Thyroid gland (tissue), 4 donors: ENCODE measurements around the gene XBP1. TPM values are rescaled to one million over a fixed set of nuclear protein-coding genes. Genes with fewer than 3 reads are reported as not detected.

ENCODE experiments used
- DNase-seq, 2 donors: peaks; one replicate each; pipeline ENCODE4 v3.0.0-alpha.2; 2019
- H3K27ac ChIP-seq, 3 donors: fragments of 200-600 bp; sonication (generic); 1 replicate in 2 of 3; 2 replicates in 1 of 3; pipeline ENCODE4 v1.5.1; 2016 to 2019; ENCODE audit warnings: mild to moderate bottlenecking in 1 of 3, moderate library complexity in 1 of 3
- H3K27me3 ChIP-seq: fragments of 200-600 bp; sonication (generic); one replicate; pipeline ENCODE4 v1.5.1; 2019
- H3K36me3 ChIP-seq, 2 donors: fragments of 200-600 bp; sonication (generic); one replicate each; pipeline ENCODE4 v1.5.1; 2016 to 2019
- H3K4me1 ChIP-seq, 2 donors: fragments of 200-600 bp; sonication (generic); one replicate each; pipeline ENCODE4 v1.5.1; 2017 to 2019
- H3K4me3 ChIP-seq, 3 donors: fragments of 200-600 bp; sonication (generic); replicated peaks in 1 of 3; 1 replicate in 2 of 3; 2 replicates in 1 of 3; pipeline ENCODE4 v1.5.1; 2016; ENCODE audit warnings: mild to moderate bottlenecking in 1 of 3
- H3K9me3 ChIP-seq: fragments of 200-600 bp; sonication (generic); one replicate; pipeline ENCODE4 v1.5.1; 2017
- POLR2A ChIP-seq, 2 donors: fragments of 450-650 bp; IDR thresholded peaks; one replicate each; pipeline ENCODE4 v1.6.1; 2017; ENCODE audit warnings: antibody characterized with exemption in 2 of 2, mild to moderate bottlenecking in 2 of 2, moderate library complexity in 1 of 2
- WGBS, 2 donors: methylation state at CpG; one replicate each; pipeline ENCODE4 v1.1.5; 2017; 5-methylcytosine and 5-hydroxymethylcytosine counted together
- intact Hi-C: fragments of 100-400 bp; cut with DNase I; formaldehyde crosslinking; loops from one replicate; pipeline ENCODE4 v1.15.1; 2023
- total RNA-seq, 4 donors: library from RNA; depleted of rRNA; stranded (reverse); fragments of >200 nt; gene quantifications; one replicate each; pipeline ENCODE4 v1.2.3, GENCODE V29; 2016
- TF ChIP-seq, protein P1 (sequence below), 6 experiments: fragments of 200-600 bp in 3 of 6; fragments of 450-650 bp in 3 of 6; sonication (generic) in 3 of 6; IDR thresholded peaks; one replicate each; pipeline ENCODE4 v1.5.1; 2016 to 2019; ENCODE audit warnings: antibody characterized with exemption in 6 of 6, mild to moderate bottlenecking in 2 of 6, inconsistent platforms in 1 of 6, moderate library complexity in 1 of 6

Gene XBP1
- total RNA-seq, 4 donors from 2014 or later, result 301 to 513 (median 421) TPM

DNA sequence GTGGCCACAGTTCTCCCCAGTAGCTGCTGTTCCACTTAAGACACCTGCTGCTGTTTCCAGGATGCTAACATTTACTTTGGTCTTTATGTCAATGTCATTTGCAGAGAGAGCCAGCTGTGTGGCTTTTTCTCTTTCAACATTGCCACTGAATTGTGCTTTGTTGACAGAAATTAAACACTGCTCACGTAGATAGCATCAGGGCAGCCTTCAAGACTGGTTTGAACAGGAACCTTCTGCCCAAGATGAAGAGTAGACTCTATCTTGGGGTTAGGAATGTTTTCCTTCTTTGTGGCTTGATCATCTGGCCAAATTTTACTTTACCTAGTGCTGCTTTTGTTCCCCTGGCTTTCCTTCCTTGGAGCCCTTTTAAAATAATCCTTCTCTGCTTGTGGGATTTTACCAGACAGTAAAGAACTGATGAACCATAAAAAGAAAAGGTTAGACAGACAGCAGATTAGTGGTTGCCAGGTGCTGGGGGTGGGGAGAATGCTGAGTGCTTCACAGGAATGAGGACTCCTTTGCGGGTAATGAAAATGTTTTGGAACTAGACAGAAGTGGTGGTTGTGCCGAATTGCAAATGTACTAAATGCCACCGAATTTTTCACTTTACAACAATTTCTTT, 22.7 kb upstream of the XBP1 start:
- Histone ChIP-seq H3K27me3 (no peaks in the 10 kb centered on the region), H3K4me3 (no peak overlapping the region), H3K9me3 (no peaks in the 10 kb centered on the region), H3K4me1 (peaks cover 40 to 50% of the 10 kb centered on the region in 2 donors), H3K27ac (peak overlapping the region; percentile 73 to 91 (median 89)), H3K36me3 (no peaks in the 10 kb centered on the region)
- 32 to 44% methylated on average over 4 of the region's 4 CpGs for WGBS, 2 donors
- peak; percentile 83 to 87 for DNase-seq
- intact Hi-C loops, result no loop called here
- no peak for TF ChIP-seq POLR2A (IDR thresholded peaks at IDR 0.05)
- TF ChIP-seq, protein P1, sequence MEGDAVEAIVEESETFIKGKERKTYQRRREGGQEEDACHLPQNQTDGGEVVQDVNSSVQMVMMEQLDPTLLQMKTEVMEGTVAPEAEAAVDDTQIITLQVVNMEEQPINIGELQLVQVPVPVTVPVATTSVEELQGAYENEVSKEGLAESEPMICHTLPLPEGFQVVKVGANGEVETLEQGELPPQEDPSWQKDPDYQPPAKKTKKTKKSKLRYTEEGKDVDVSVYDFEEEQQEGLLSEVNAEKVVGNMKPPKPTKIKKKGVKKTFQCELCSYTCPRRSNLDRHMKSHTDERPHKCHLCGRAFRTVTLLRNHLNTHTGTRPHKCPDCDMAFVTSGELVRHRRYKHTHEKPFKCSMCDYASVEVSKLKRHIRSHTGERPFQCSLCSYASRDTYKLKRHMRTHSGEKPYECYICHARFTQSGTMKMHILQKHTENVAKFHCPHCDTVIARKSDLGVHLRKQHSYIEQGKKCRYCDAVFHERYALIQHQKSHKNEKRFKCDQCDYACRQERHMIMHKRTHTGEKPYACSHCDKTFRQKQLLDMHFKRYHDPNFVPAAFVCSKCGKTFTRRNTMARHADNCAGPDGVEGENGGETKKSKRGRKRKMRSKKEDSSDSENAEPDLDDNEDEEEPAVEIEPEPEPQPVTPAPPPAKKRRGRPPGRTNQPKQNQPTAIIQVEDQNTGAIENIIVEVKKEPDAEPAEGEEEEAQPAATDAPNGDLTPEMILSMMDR (IDR thresholded peaks at IDR 0.05), result no peak

DNA sequence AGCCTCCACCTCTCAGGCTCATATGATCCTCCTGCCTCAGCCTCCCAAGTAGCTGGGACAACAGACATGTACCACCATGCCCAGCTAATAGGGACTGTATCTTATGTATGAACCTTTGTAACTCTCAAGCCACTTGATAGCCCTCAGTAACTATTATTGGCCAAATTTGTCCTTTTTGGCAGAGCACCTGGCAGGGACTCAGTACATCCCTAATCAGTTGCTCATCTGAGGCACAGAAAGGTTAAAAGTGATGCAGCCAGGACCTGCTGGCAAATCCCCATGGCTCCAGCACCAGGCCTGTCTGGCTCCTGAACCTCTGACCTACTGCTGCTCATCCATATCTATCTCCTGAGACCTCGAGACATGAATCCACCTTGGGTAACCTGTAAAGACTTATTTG, 21.1 kb upstream of the XBP1 start:
- no peaks in the 10 kb centered on the region for H3K9me3 ChIP-seq
- H3K27me3 ChIP-seq, result no peaks in the 10 kb centered on the region
- H3K36me3 ChIP-seq, result no peaks in the 10 kb centered on the region
- WGBS, 2 donors, result 89 to 92% methylated on average over 1 of the region's 1 CpG
- no peak for TF ChIP-seq POLR2A (IDR thresholded peaks at IDR 0.05)
- TF ChIP-seq, protein P1 (IDR thresholded peaks at IDR 0.05), result no peak
- no peak overlapping the region for H3K4me3 ChIP-seq
- intact Hi-C loops, result no loop called here
- H3K27ac ChIP-seq, result peak overlapping the region in 2 of 3 donors; percentile 73 to 89
- DNase-seq, result no peak
- H3K4me1 ChIP-seq, result peaks cover 47 to 57% of the 10 kb centered on the region in 2 donors

DNA sequence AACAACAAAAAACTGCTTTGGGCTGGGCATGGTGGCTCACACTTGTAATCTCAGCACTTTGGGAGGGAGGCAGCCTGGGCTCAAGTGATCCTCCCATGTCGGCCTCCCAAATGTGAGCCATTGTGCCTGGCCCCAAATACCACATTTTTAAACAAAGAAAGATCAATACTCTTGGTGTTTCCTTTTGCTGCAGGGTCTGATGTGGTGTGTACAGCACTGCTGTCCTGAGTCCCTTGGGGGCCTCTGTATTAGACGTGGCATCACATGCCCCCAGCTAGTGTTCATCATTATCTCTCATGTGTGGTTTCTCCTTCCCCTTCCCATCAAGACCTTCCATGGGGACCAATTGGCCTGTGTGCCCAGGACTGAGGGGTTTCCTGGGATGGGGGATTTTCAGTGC, 20.5 kb upstream of the XBP1 start:
- intact Hi-C loops, result no loop called here
- H3K27ac ChIP-seq, result peak overlapping the region; percentile 8 to 89 (median 73)
- H3K4me3 ChIP-seq, result no peak overlapping the region
- TF ChIP-seq POLR2A (IDR thresholded peaks at IDR 0.05), result no peak
- TF ChIP-seq, protein P1 (IDR thresholded peaks at IDR 0.05), result no peak
- no peaks in the 10 kb centered on the region for H3K27me3 ChIP-seq
- H3K4me1 ChIP-seq, result peaks cover 47 to 57% of the 10 kb centered on the region in 2 donors
- WGBS, 2 donors, result 88% methylated on average over 2 of the region's 2 CpGs
- H3K9me3 ChIP-seq, result no peaks in the 10 kb centered on the region
- no peak for DNase-seq
- no peaks in the 10 kb centered on the region for H3K36me3 ChIP-seq

DNA sequence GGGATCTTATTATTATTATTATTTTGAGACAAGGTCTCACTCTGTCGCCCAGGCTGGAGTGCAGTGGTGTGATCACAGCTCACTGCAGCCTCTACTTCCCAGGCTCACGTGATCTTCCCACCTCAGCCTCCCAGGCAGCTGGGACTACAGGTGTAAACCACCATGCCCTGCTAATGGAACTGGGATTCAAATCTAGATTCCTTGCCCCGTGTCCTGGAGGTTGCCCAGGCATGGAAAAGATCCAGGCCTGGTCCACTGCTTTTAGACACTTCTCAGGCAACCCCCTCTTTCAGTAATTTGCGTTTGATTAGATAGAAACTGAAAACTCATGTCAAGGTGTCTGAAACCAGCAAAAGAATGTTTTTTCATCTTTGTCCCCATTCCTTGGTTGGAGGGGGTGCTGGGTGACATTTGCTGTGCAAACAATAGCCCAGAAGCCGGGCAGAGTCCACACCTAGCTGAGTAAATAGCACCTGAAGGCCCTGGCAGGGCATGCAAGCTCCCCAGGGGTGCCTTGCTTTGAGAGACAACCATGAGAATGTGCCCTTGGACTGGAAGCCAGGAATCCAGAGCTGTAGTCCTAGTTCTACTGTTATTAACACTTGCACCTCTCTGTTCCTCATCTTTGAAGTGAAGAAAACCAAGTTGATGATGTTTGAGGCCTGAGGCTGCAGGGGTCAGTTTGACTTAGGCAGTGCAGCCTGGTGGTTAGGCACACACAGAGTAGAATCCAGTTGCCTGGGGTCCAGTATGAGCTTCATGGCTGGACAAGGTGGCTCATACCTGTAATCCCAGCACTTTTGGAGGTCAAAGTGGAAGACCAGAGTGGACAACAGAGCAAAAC, 19.1 kb upstream of the XBP1 start:
- 49 to 59% methylated on average over 5 of the region's 5 CpGs for WGBS, 2 donors
- no peaks in the 10 kb centered on the region for H3K9me3 ChIP-seq
- H3K36me3 ChIP-seq, result no peaks in the 10 kb centered on the region
- intact Hi-C loops, result no loop called here
- no peak overlapping the region for H3K4me3 ChIP-seq
- DNase-seq, result peak; percentile 69 to 77
- peak overlapping the region; percentile 89 to 92 (median 91) for H3K27ac ChIP-seq
- H3K4me1 ChIP-seq, result peaks cover 57 to 71% of the 10 kb centered on the region in 2 donors
- TF ChIP-seq POLR2A (IDR thresholded peaks at IDR 0.05), result no peak
- TF ChIP-seq, protein P1 (IDR thresholded peaks at IDR 0.05), result no peak
- H3K27me3 ChIP-seq, result no peaks in the 10 kb centered on the region
